HepG2 (cell line): Measurements from ENCODE around the gene TTBK1. TPM values are rescaled to one million over a fixed set of nuclear protein-coding genes. Genes with fewer than 3 reads are reported as not detected.

Experiments
- ADNP ChIP-seq: sonication (generic); formaldehyde crosslinking; IDR thresholded peaks from 2 replicates; pipeline ENCODE4 v1.4.0; 2020; ENCODE audit warnings: missing genetic modification reagents
- AGO2 ChIP-seq: fragments of 200-400 bp; formaldehyde crosslinking; optimal IDR thresholded peaks from 2 replicates; pipeline ENCODE3; 2017; ENCODE audit warnings: mild to moderate bottlenecking, low read depth, low read length, moderate library complexity
- CBX5 ChIP-seq: sonication (generic); formaldehyde crosslinking; IDR thresholded peaks from 2 replicates; pipeline ENCODE4 v1.4.0; 2020; ENCODE audit warnings: missing genetic modification reagents, borderline replicate concordance
- CC2D1A ChIP-seq: sonication (generic); formaldehyde crosslinking; IDR thresholded peaks from 2 replicates; pipeline ENCODE4 v1.8.1; 2023; ENCODE audit warnings: mild to moderate bottlenecking, missing genetic modification reagents
- HNRNPK ChIP-seq: fragments of 200-400 bp; formaldehyde crosslinking; IDR thresholded peaks from 2 replicates; pipeline ENCODE4 v1.6.1; 2018; ENCODE audit warnings: low read length, low read depth, moderate library complexity, mild to moderate bottlenecking; ENCODE audit not compliant: poor library complexity, severe bottlenecking
- IKZF5 ChIP-seq: IDR thresholded peaks from 2 replicates; pipeline ENCODE4 v1.6.1; 2018; ENCODE audit warnings: missing genetic modification reagents, mild to moderate bottlenecking, missing compliant biosample characterization
- TRIM22 ChIP-seq: fragments of 450-650 bp; IDR thresholded peaks from 2 replicates; pipeline ENCODE4 v1.6.1; 2017
- ZBTB39 ChIP-seq: sonication (generic); formaldehyde crosslinking; IDR thresholded peaks from 2 replicates; pipeline ENCODE4 v1.5.0; 2020; ENCODE audit warnings: missing genetic modification reagents
- ZNF263 ChIP-seq: sonication (generic); formaldehyde crosslinking; IDR thresholded peaks from 2 replicates; pipeline ENCODE4 v1.4.0; 2020; ENCODE audit warnings: missing genetic modification reagents
- ZNF333 ChIP-seq: sonication (generic); formaldehyde crosslinking; IDR thresholded peaks from 2 replicates; pipeline ENCODE4 v1.4.0; 2020; ENCODE audit warnings: mild to moderate bottlenecking, missing genetic modification reagents, borderline replicate concordance
- ZNF543 ChIP-seq: sonication (generic); formaldehyde crosslinking; IDR thresholded peaks from 2 replicates; pipeline ENCODE4 v1.4.0; 2020; ENCODE audit warnings: mild to moderate bottlenecking, missing genetic modification reagents
- polyA plus RNA-seq, 8 experiments: library from polyadenylated mRNA; depleted of rRNA in 3 of 8; stranded (reverse) in 7 of 8; unstranded in 1 of 8; fragments of >200 nt; fragmentation: Illumina TruSeq in 4 of 8; extraction: Trizol in 4 of 8; gene quantifications; 2 replicates each; pipeline versions ENCODE4 v1.2.1 to v1.2.3, GENCODE V29; 2011 to 2016; ENCODE audit warnings: low read depth in 4 of 8, missing spikeins in 1 of 8, mixed read lengths in 1 of 8; ENCODE audit not compliant: insufficient read depth in 1 of 8
- total RNA-seq, 5 experiments: library from RNA; depleted of rRNA; stranded (reverse); fragments of >200 nt; fragmentation: Illumina TruSeq; extraction: Trizol; gene quantifications; 2 replicates each; pipeline ENCODE4 v1.2.3, GENCODE V29; 2016; ENCODE audit warnings: low read depth in 1 of 5
- TF ChIP-seq, protein P1 (sequence below): sonication (generic); formaldehyde crosslinking; IDR thresholded peaks from 2 replicates; pipeline ENCODE4 v1.9.0; 2021; ENCODE audit warnings: missing genetic modification reagents, borderline replicate concordance
- TF ChIP-seq, protein P2 (sequence below): sonication (generic); formaldehyde crosslinking; IDR thresholded peaks from 2 replicates; pipeline ENCODE4 v1.5.1; 2020; ENCODE audit warnings: mild to moderate bottlenecking, missing genetic modification reagents, moderate library complexity

The TTBK1 gene
- total and polyA plus RNA-seq, 2 of the 13 experiments (the other 11 are each of a cell fraction or from before 2014, with no cell fraction given) = 0.24 to 0.33 TPM

- no peak for TF ChIP-seq ZBTB39
- peak; percentile 74; the same call in 1 of the 2 replicates for TF ChIP-seq ZNF333 (CRISPR knock-in tag)
- TF ChIP-seq, protein P1, sequence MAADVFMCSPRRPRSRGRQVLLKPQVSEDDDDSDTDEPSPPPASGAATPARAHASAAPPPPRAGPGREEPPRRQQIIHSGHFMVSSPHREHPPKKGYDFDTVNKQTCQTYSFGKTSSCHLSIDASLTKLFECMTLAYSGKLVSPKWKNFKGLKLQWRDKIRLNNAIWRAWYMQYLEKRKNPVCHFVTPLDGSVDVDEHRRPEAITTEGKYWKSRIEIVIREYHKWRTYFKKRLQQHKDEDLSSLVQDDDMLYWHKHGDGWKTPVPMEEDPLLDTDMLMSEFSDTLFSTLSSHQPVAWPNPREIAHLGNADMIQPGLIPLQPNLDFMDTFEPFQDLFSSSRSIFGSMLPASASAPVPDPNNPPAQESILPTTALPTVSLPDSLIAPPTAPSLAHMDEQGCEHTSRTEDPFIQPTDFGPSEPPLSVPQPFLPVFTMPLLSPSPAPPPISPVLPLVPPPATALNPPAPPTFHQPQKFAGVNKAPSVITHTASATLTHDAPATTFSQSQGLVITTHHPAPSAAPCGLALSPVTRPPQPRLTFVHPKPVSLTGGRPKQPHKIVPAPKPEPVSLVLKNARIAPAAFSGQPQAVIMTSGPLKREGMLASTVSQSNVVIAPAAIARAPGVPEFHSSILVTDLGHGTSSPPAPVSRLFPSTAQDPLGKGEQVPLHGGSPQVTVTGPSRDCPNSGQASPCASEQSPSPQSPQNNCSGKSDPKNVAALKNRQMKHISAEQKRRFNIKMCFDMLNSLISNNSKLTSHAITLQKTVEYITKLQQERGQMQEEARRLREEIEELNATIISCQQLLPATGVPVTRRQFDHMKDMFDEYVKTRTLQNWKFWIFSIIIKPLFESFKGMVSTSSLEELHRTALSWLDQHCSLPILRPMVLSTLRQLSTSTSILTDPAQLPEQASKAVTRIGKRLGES = no peak
- TF ChIP-seq, protein P2, sequence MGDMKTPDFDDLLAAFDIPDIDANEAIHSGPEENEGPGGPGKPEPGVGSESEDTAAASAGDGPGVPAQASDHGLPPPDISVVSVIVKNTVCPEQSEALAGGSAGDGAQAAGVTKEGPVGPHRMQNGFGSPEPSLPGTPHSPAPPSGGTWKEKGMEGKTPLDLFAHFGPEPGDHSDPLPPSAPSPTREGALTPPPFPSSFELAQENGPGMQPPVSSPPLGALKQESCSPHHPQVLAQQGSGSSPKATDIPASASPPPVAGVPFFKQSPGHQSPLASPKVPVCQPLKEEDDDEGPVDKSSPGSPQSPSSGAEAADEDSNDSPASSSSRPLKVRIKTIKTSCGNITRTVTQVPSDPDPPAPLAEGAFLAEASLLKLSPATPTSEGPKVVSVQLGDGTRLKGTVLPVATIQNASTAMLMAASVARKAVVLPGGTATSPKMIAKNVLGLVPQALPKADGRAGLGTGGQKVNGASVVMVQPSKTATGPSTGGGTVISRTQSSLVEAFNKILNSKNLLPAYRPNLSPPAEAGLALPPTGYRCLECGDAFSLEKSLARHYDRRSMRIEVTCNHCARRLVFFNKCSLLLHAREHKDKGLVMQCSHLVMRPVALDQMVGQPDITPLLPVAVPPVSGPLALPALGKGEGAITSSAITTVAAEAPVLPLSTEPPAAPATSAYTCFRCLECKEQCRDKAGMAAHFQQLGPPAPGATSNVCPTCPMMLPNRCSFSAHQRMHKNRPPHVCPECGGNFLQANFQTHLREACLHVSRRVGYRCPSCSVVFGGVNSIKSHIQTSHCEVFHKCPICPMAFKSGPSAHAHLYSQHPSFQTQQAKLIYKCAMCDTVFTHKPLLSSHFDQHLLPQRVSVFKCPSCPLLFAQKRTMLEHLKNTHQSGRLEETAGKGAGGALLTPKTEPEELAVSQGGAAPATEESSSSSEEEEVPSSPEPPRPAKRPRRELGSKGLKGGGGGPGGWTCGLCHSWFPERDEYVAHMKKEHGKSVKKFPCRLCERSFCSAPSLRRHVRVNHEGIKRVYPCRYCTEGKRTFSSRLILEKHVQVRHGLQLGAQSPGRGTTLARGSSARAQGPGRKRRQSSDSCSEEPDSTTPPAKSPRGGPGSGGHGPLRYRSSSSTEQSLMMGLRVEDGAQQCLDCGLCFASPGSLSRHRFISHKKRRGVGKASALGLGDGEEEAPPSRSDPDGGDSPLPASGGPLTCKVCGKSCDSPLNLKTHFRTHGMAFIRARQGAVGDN (CRISPR knock-in tag) = peak; percentile 89
- peak; percentile 66; the same call in 1 of the 2 replicates for TF ChIP-seq ZNF263
- no peak for TF ChIP-seq AGO2
- no peak; the same call in 1 of the 2 replicates for TF ChIP-seq IKZF5
- 0 out of 2 replicates have a peak, but pooled peaks have one; percentile 66 for TF ChIP-seq ZNF543 (CRISPR knock-in tag)
- no peak for TF ChIP-seq TRIM22
- no peak for TF ChIP-seq ADNP (CRISPR knock-in tag)
- TF ChIP-seq CC2D1A (CRISPR knock-in tag) = no peak
- TF ChIP-seq CBX5 = no peak
- TF ChIP-seq HNRNPK = peak; percentile 79
Observed at GRCh38 chr6:43247114-43247999, 4.1 kb downstream of the TTBK1 start (continued).
